Stimulated activated naive CD8-positive, alpha-beta T cell treated with anti-CD3 and anti-CD28 coated beads, Interleukin-15, Interleukin-2, amounts not matched to agents 100 ng/mL and 50 ng/mL, for 24 hours (primary cell): ENCODE measurements around the gene ZCCHC8.
"Not testable (repeated sequence)": the region's sequence is repeated elsewhere in the genome, so short reads cannot be mapped to it uniquely, and the experiment has no call there.

Experiments
- H3K27ac Mint-ChIP-seq: one replicate; pipeline ENCODE4 v1.8.0; 2021; ENCODE audit warnings: mild to moderate bottlenecking, mixed read lengths
- H3K27me3 Mint-ChIP-seq: one replicate; pipeline ENCODE4 v1.8.0; 2021; ENCODE audit warnings: mixed read lengths
- H3K36me3 Mint-ChIP-seq: one replicate; pipeline ENCODE4 v1.8.0; 2021; ENCODE audit warnings: low read depth, mixed read lengths
- H3K4me1 Mint-ChIP-seq: one replicate; pipeline ENCODE4 v1.8.0; 2021; ENCODE audit warnings: low read depth, mixed read lengths
- H3K4me3 Mint-ChIP-seq: one replicate; pipeline ENCODE4 v1.8.0; 2021; ENCODE audit warnings: mild to moderate bottlenecking, mixed read lengths
- H3K9me3 Mint-ChIP-seq: one replicate; pipeline ENCODE4 v1.8.0; 2021; ENCODE audit warnings: mixed read lengths

Gene ZCCHC8

GRCh38 chr12:122469856-122470255 lies 30.9 kb downstream of the ZCCHC8 start:
- H3K4me1 Mint-ChIP-seq = peaks cover 22% of the 10 kb centered on the region
- not testable (repeated sequence) for H3K27me3 Mint-ChIP-seq, H3K27ac Mint-ChIP-seq, H3K9me3 Mint-ChIP-seq, H3K4me3 Mint-ChIP-seq
- H3K36me3 Mint-ChIP-seq = peaks cover 27% of the 10 kb centered on the region

- no peak overlapping the region for H3K4me3 Mint-ChIP-seq
- no peak overlapping the region for H3K27ac Mint-ChIP-seq
- H3K27me3 Mint-ChIP-seq = no peaks in the 10 kb centered on the region
- no peaks in the 10 kb centered on the region for H3K9me3 Mint-ChIP-seq
- H3K36me3 Mint-ChIP-seq = peaks cover 10% of the 10 kb centered on the region
- peaks cover 6% of the 10 kb centered on the region for H3K4me1 Mint-ChIP-seq
Observed at GRCh38 chr12:122467983-122468382, 32.7 kb downstream of the ZCCHC8 start.

GRCh38 chr12:122464317-122465042 lies 36.3 kb downstream of the ZCCHC8 start:
- H3K4me3 Mint-ChIP-seq, H3K27me3 Mint-ChIP-seq, H3K9me3 Mint-ChIP-seq, H3K36me3 Mint-ChIP-seq, H3K4me1 Mint-ChIP-seq, H3K27ac Mint-ChIP-seq: not testable (repeated sequence)

GRCh38 chr12:122460641-122461040 lies 40.1 kb downstream of the ZCCHC8 start:
- Mint-ChIP-seq H3K9me3 (no peaks in the 10 kb centered on the region), H3K27ac (no peak overlapping the region), H3K36me3 (no peaks in the 10 kb centered on the region), H3K27me3 (no peaks in the 10 kb centered on the region), H3K4me1 (no peaks in the 10 kb centered on the region), H3K4me3 (no peak overlapping the region)

GRCh38 chr12:122460061-122460460 lies 40.7 kb downstream of the ZCCHC8 start:
- no peaks in the 10 kb centered on the region for H3K9me3 Mint-ChIP-seq
- H3K4me1 Mint-ChIP-seq = no peaks in the 10 kb centered on the region
- no peaks in the 10 kb centered on the region for H3K27me3 Mint-ChIP-seq
- H3K4me3 Mint-ChIP-seq = no peak overlapping the region
- H3K36me3 Mint-ChIP-seq = no peaks in the 10 kb centered on the region
- no peak overlapping the region for H3K27ac Mint-ChIP-seq

- H3K9me3 Mint-ChIP-seq = no peaks in the 10 kb centered on the region
- H3K27me3 Mint-ChIP-seq = no peaks in the 10 kb centered on the region
- no peak overlapping the region for H3K27ac Mint-ChIP-seq
- H3K4me1 Mint-ChIP-seq = peaks cover 1% of the 10 kb centered on the region
- no peaks in the 10 kb centered on the region for H3K36me3 Mint-ChIP-seq
- no peak overlapping the region for H3K4me3 Mint-ChIP-seq
Observed at GRCh38 chr12:122459211-122459610, 41.5 kb downstream of the ZCCHC8 start.

- Mint-ChIP-seq H3K27ac (no peak overlapping the region), H3K9me3 (no peaks in the 10 kb centered on the region), H3K36me3 (no peaks in the 10 kb centered on the region), H3K27me3 (no peaks in the 10 kb centered on the region), H3K4me3 (no peak overlapping the region), H3K4me1 (peaks cover 10% of the 10 kb centered on the region)
Observed at GRCh38 chr12:122458105-122459035, 42.4 kb downstream of the ZCCHC8 start.

GRCh38 chr12:122457627-122458026 lies 43.1 kb downstream of the ZCCHC8 start:
- Mint-ChIP-seq H3K4me3 (no peak overlapping the region), H3K27ac (no peak overlapping the region), H3K9me3 (no peaks in the 10 kb centered on the region), H3K4me1 (peaks cover 17% of the 10 kb centered on the region), H3K27me3 (no peaks in the 10 kb centered on the region), H3K36me3 (no peaks in the 10 kb centered on the region)

- Mint-ChIP-seq H3K4me1 (peaks cover 25% of the 10 kb centered on the region), H3K4me3 (no peak overlapping the region), H3K27me3 (no peaks in the 10 kb centered on the region), H3K9me3 (no peaks in the 10 kb centered on the region), H3K36me3 (no peaks in the 10 kb centered on the region), H3K27ac (no peak overlapping the region)
Observed at GRCh38 chr12:122454739-122455138, 46.0 kb downstream of the ZCCHC8 start.

- H3K4me3 Mint-ChIP-seq = no peak overlapping the region
- H3K4me1 Mint-ChIP-seq = peaks cover 25% of the 10 kb centered on the region
- H3K27me3 Mint-ChIP-seq = no peaks in the 10 kb centered on the region
- no peaks in the 10 kb centered on the region for H3K9me3 Mint-ChIP-seq
- H3K36me3 Mint-ChIP-seq = no peaks in the 10 kb centered on the region
- H3K27ac Mint-ChIP-seq = peak overlapping the region; percentile 68
Observed at GRCh38 chr12:122454250-122454721, 46.4 kb downstream of the ZCCHC8 start.

GRCh38 chr12:122452701-122453285 lies 47.9 kb downstream of the ZCCHC8 start:
- H3K9me3 Mint-ChIP-seq = no peaks in the 10 kb centered on the region
- H3K4me1 Mint-ChIP-seq = peaks cover 27% of the 10 kb centered on the region
- H3K27ac Mint-ChIP-seq = peak overlapping the region; percentile 94
- no peaks in the 10 kb centered on the region for H3K27me3 Mint-ChIP-seq
- peak overlapping the region; percentile 69 for H3K4me3 Mint-ChIP-seq
- no peaks in the 10 kb centered on the region for H3K36me3 Mint-ChIP-seq

GRCh38 chr12:122449317-122449716 lies 51.4 kb downstream of the ZCCHC8 start:
- Mint-ChIP-seq H3K4me1 (peaks cover 30% of the 10 kb centered on the region), H3K36me3 (no peaks in the 10 kb centered on the region), H3K27me3 (no peaks in the 10 kb centered on the region), H3K9me3 (no peaks in the 10 kb centered on the region), H3K4me3 (no peak overlapping the region), H3K27ac (no peak overlapping the region)

- H3K9me3 Mint-ChIP-seq, H3K27ac Mint-ChIP-seq, H3K4me3 Mint-ChIP-seq, H3K36me3 Mint-ChIP-seq, H3K27me3 Mint-ChIP-seq: not testable (repeated sequence)
- peaks cover 15% of the 10 kb centered on the region for H3K4me1 Mint-ChIP-seq
Observed at GRCh38 chr12:122447825-122448224, 52.9 kb downstream of the ZCCHC8 start.

- not testable (repeated sequence) for H3K4me3 Mint-ChIP-seq, H3K9me3 Mint-ChIP-seq, H3K4me1 Mint-ChIP-seq, H3K27ac Mint-ChIP-seq, H3K27me3 Mint-ChIP-seq, H3K36me3 Mint-ChIP-seq
Observed at GRCh38 chr12:122446390-122446789, 54.3 kb downstream of the ZCCHC8 start.

- H3K9me3 Mint-ChIP-seq, H3K4me3 Mint-ChIP-seq, H3K36me3 Mint-ChIP-seq, H3K4me1 Mint-ChIP-seq, H3K27me3 Mint-ChIP-seq, H3K27ac Mint-ChIP-seq: not testable (repeated sequence)
Observed at GRCh38 chr12:122444071-122444470, 56.7 kb downstream of the ZCCHC8 start.
